ENCODE measurements around the gene RNPEP.

GRCh38 chr1:202005958-202006357, 23.5 kb downstream of the RNPEP start:
- TF ChIP-seq POLR2A (IDR thresholded peaks at IDR 0.05) (no peak), CTCF (IDR thresholded peaks at IDR 0.05) (peak; percentile 26 to 35 (median 32))
